ENCODE results near the gene ESYT2. TPM values are rescaled to one million over a fixed set of nuclear protein-coding genes. Genes with fewer than 3 reads are reported as not detected.

Gene ESYT2
- total and polyA plus RNA-seq, 2 of the 4 experiments (the other 2 are of a cell fraction): 26.7 to 69.9 TPM

DNA sequence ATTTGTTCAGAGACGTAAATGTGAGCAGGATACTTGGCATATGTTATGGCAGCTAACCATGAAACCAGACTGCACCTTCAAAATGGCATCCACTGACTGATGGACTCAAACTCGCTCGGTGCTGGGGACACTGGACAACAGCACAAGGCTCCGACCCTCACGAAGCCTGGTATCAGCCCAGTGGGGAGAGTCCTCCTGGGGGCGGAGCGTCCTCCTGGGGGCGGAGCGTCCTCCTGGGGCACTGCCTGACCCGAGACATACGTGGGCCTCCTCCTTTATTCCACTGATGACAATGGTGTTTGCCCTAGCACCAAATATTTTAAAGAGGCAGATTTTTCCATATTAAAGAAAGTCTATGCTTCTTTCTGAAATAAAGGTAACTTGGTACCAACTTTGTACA, 39.5 kb downstream of the ESYT2 start:
- H3K4ac ChIP-seq (ENCODE audit: low read depth, low read length): no peak overlapping the region
- peaks cover 18% of the 10 kb centered on the region for H3K36me3 ChIP-seq (ENCODE audit: control insufficient read depth, insufficient read depth, low read length)
- H3K4me2 ChIP-seq (ENCODE audit: low read depth, low read length): no peak overlapping the region
- H4K20me1 ChIP-seq (ENCODE audit: insufficient read depth, low read length): no peaks in the 10 kb centered on the region
- dilution Hi-C loops (cut with HindIII; ENCODE audit: low sequenced_read_pairs, unreplicated experiment) (no loop called here), in situ Hi-C loops (cut with MboI; ENCODE audit: low sequenced_read_pairs) (no loop called here), intact Hi-C loops (cut with micrococcal nuclease) (no loop called here)
- peaks cover 9% of the 10 kb centered on the region; the same call in 1 of the 2 replicates for H3K9me1 ChIP-seq (ENCODE audit: insufficient read depth, low read length)
- peaks cover 5% of the 10 kb centered on the region for H3K4me1 ChIP-seq (ENCODE audit: control insufficient read depth, insufficient read depth, low read length)
- 100% methylated on average over 3 of the region's 11 CpGs; no CpG with 5 or more reads in 1 of the 2 experiments for WGBS, 2 experiments (ENCODE audit: extremely low coverage in 2 of 2, insufficient read length in 1 of 2)
- no peak for ATAC-seq (ENCODE audit: low read depth)
- no TSS peak for BruUV-seq (replicated peaks)
- no peak overlapping the region for H3K18ac ChIP-seq (ENCODE audit: low read depth, low read length)
- no peak overlapping the region for H2BK5ac ChIP-seq (ENCODE audit: low read depth, low read length, poor library complexity, severe bottlenecking)
- H3K27ac ChIP-seq (ENCODE audit: insufficient read depth, low read length): no peak overlapping the region
- H3K56ac ChIP-seq (ENCODE audit: extremely low read depth, insufficient read depth, low read length): no peak overlapping the region
- H3K27me3 ChIP-seq (ENCODE audit: control insufficient read depth, insufficient read depth, low read length): no peaks in the 10 kb centered on the region
- no peaks in the 10 kb centered on the region for H3K9me3 ChIP-seq (ENCODE audit: control insufficient read depth, insufficient read depth, low read length)
- no peak overlapping the region for H3K4me3 ChIP-seq (ENCODE audit: insufficient read depth, low read depth, low read length)
- no peak overlapping the region for H4K8ac ChIP-seq (ENCODE audit: low read depth in 2 of 2, low read length in 2 of 2)
- TF ChIP-seq MAFK (IDR thresholded peaks at IDR 0.05; ENCODE audit: low read depth, low read length): no peak
- no peak for TF ChIP-seq RCOR1 (IDR thresholded peaks at IDR 0.05; ENCODE audit: insufficient replicate concordance, low read length)
- no peak for TF ChIP-seq MXI1 (IDR thresholded peaks at IDR 0.05; ENCODE audit: borderline replicate concordance, low read depth, low read length)
- TF ChIP-seq CEBPB (IDR thresholded peaks at IDR 0.05; ENCODE audit: low read depth, low read length): no peak
- no peak for TF ChIP-seq RAD21 (IDR thresholded peaks at IDR 0.05; ENCODE audit: low read length)
- TF ChIP-seq RFX5 (IDR thresholded peaks at IDR 0.05; ENCODE audit: low read depth, low read length): no peak
- no peak for TF ChIP-seq POLR2A (IDR thresholded peaks at IDR 0.05; ENCODE audit: low read depth, low read length)
- no peak for TF ChIP-seq CHD1 (IDR thresholded peaks at IDR 0.05; ENCODE audit: low read depth, low read length)
- TF ChIP-seq, protein P1, sequence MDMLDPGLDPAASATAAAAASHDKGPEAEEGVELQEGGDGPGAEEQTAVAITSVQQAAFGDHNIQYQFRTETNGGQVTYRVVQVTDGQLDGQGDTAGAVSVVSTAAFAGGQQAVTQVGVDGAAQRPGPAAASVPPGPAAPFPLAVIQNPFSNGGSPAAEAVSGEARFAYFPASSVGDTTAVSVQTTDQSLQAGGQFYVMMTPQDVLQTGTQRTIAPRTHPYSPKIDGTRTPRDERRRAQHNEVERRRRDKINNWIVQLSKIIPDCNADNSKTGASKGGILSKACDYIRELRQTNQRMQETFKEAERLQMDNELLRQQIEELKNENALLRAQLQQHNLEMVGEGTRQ (IDR thresholded peaks at IDR 0.05; ENCODE audit: low read depth, low read length): no peak
- TF ChIP-seq MAZ (IDR thresholded peaks at IDR 0.05; ENCODE audit: borderline replicate concordance, low read depth, low read length): no peak
- TF ChIP-seq, protein P2, sequence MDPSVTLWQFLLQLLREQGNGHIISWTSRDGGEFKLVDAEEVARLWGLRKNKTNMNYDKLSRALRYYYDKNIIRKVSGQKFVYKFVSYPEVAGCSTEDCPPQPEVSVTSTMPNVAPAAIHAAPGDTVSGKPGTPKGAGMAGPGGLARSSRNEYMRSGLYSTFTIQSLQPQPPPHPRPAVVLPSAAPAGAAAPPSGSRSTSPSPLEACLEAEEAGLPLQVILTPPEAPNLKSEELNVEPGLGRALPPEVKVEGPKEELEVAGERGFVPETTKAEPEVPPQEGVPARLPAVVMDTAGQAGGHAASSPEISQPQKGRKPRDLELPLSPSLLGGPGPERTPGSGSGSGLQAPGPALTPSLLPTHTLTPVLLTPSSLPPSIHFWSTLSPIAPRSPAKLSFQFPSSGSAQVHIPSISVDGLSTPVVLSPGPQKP (IDR thresholded peaks at IDR 0.05; ENCODE audit: borderline replicate concordance, low read depth, low read length): no peak
- TF ChIP-seq FOS (IDR thresholded peaks at IDR 0.05; ENCODE audit: low read depth, low read length): no peak
- TF ChIP-seq, protein P3, sequence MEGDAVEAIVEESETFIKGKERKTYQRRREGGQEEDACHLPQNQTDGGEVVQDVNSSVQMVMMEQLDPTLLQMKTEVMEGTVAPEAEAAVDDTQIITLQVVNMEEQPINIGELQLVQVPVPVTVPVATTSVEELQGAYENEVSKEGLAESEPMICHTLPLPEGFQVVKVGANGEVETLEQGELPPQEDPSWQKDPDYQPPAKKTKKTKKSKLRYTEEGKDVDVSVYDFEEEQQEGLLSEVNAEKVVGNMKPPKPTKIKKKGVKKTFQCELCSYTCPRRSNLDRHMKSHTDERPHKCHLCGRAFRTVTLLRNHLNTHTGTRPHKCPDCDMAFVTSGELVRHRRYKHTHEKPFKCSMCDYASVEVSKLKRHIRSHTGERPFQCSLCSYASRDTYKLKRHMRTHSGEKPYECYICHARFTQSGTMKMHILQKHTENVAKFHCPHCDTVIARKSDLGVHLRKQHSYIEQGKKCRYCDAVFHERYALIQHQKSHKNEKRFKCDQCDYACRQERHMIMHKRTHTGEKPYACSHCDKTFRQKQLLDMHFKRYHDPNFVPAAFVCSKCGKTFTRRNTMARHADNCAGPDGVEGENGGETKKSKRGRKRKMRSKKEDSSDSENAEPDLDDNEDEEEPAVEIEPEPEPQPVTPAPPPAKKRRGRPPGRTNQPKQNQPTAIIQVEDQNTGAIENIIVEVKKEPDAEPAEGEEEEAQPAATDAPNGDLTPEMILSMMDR (conservative IDR thresholded peaks at IDR 0.05; ENCODE audit: low read depth, low read length): no peak
- TF ChIP-seq BHLHE40 (IDR thresholded peaks at IDR 0.05; ENCODE audit: low read depth, low read length): no peak
- TF ChIP-seq SMC3 (IDR thresholded peaks at IDR 0.05; ENCODE audit: low read depth, low read length): no peak
- no peak for TF ChIP-seq NFE2L2 (IDR thresholded peaks at IDR 0.05; ENCODE audit: low read depth, low read length)
- H2AK9ac ChIP-seq (replicated peaks; ENCODE audit: low read depth, low read length, poor library complexity): peak overlapping the region; percentile 73
- no peak overlapping the region for H2BK120ac ChIP-seq (ENCODE audit: low read depth, low read length)
- no peak overlapping the region for H3K9ac ChIP-seq (ENCODE audit: low read depth, low read length)
- H3K14ac ChIP-seq (replicated peaks; ENCODE audit: low read depth, low read length): no peak overlapping the region
- POLR2A ChIA-PET (ENCODE audit: unreplicated experiment): no interaction called here
- no peak overlapping the region for H2AFZ ChIP-seq (replicated peaks; ENCODE audit: low read length, poor library complexity)
- no peak overlapping the region for H4K91ac ChIP-seq (ENCODE audit: insufficient read depth, low read depth, low read length)
- no peak overlapping the region for H2BK15ac ChIP-seq (ENCODE audit: low read depth, low read length)
- no peak overlapping the region for H2BK20ac ChIP-seq (ENCODE audit: low read depth, low read length)
- no peak for DNase-seq
- CTCF ChIA-PET: no interaction called here
- no peak overlapping the region for H4K5ac ChIP-seq (ENCODE audit: low read depth, low read length)
- H3K79me1 ChIP-seq (ENCODE audit: low read depth in 1 of 2, low read length in 2 of 2): peaks cover under 1 to 7% of the 10 kb centered on the region in 2 experiments; a peak in 3 of 4 replicates
- H3K23ac ChIP-seq (ENCODE audit: low read depth, low read length): no peak overlapping the region
- H2AK5ac ChIP-seq (ENCODE audit: low read depth, low read length): no peak overlapping the region
